CD14-positive monocyte (primary cell): ENCODE results near the gene LIN54. TPM values are rescaled to one million over a fixed set of nuclear protein-coding genes. Genes with fewer than 3 reads are reported as not detected.

ENCODE experiments used
- DNase-seq, 3 donors: peaks; one replicate each; pipeline ENCODE4 v3.0.0-alpha.2; 2011 to 2022
- H2AFZ ChIP-seq: 2 replicates; pipeline ENCODE4 v1.6.0; 2012; ENCODE audit warnings: mild to moderate bottlenecking, low read depth, low read length, inconsistent platforms; ENCODE audit not compliant: insufficient read depth, poor library complexity, severe bottlenecking
- H3K27ac ChIP-seq, 2 donors: 1 replicate in 1 of 2; 2 replicates in 1 of 2; pipeline ENCODE4 v1.5.1; 2012 to 2013; ENCODE audit warnings: low read length in 2 of 2, control low read depth in 1 of 2, inconsistent platforms in 1 of 2, low read depth in 1 of 2, mild to moderate bottlenecking in 1 of 2
- H3K27me3 ChIP-seq, 2 donors: one replicate each; pipeline versions ENCODE4 v1.6.0 to v1.6.1; 2011 to 2013; ENCODE audit warnings: low read length in 2 of 2; ENCODE audit not compliant: control insufficient read depth in 2 of 2, insufficient read depth in 2 of 2
- H3K36me3 ChIP-seq, 2 donors: replicated peaks in 1 of 2; 1 replicate in 1 of 2; 2 replicates in 1 of 2; pipeline versions ENCODE4 v1.5.1 to v1.6.1; 2012 to 2013; ENCODE audit warnings: low read length in 2 of 2, control low read depth in 1 of 2, inconsistent platforms in 1 of 2, mild to moderate bottlenecking in 1 of 2; ENCODE audit not compliant: insufficient read depth in 2 of 2, control insufficient read depth in 1 of 2
- H3K4me1 ChIP-seq, 2 donors: 1 replicate in 1 of 2; 2 replicates in 1 of 2; pipeline versions ENCODE4 v1.5.1 to v1.6.1; 2012 to 2013; ENCODE audit warnings: low read length in 2 of 2, control low read depth in 1 of 2, inconsistent platforms in 1 of 2, mild to moderate bottlenecking in 1 of 2, moderate library complexity in 1 of 2; ENCODE audit not compliant: insufficient read depth in 2 of 2, control insufficient read depth in 1 of 2
- H3K4me2 ChIP-seq: replicated peaks from 2 replicates; pipeline ENCODE3; 2012; ENCODE audit warnings: low read length, moderate library complexity, mild to moderate bottlenecking; ENCODE audit not compliant: poor library complexity, severe bottlenecking; ENCODE audit errors: extremely low read depth
- H3K4me3 ChIP-seq, 3 experiments: fragments of 200-600 bp in 1 of 3; sonication (generic) in 1 of 3; replicated peaks in 1 of 3; 1 replicate in 2 of 3; 2 replicates in 1 of 3; pipeline ENCODE4 v1.5.1; 2011 to 2013; ENCODE audit warnings: low read length in 3 of 3, mild to moderate bottlenecking in 3 of 3, control low read depth in 2 of 3, low read depth in 2 of 3, inconsistent platforms in 1 of 3, moderate library complexity in 1 of 3
- H3K79me2 ChIP-seq: 2 replicates; pipeline ENCODE4 v1.6.0; 2012; ENCODE audit warnings: mild to moderate bottlenecking, control low read depth, inconsistent platforms, low read length, moderate library complexity; ENCODE audit not compliant: insufficient read depth
- H3K9ac ChIP-seq: 2 replicates; pipeline ENCODE4 v1.6.0; 2017; ENCODE audit warnings: low read length, mild to moderate bottlenecking; ENCODE audit not compliant: insufficient read depth, poor library complexity, severe bottlenecking
- H3K9me3 ChIP-seq, 2 donors: replicated peaks in 1 of 2; 1 replicate in 1 of 2; 2 replicates in 1 of 2; pipeline versions ENCODE4 v1.5.1 to v1.6.1; 2012 to 2013; ENCODE audit warnings: low read length in 2 of 2, control low read depth in 1 of 2; ENCODE audit not compliant: control insufficient read depth in 1 of 2, insufficient read depth in 1 of 2
- H4K20me1 ChIP-seq: 2 replicates; pipeline ENCODE4 v1.6.0; 2012; ENCODE audit warnings: mild to moderate bottlenecking, low read length, control low read depth, moderate library complexity; ENCODE audit not compliant: insufficient read depth
- H3K27ac Mint-ChIP-seq, 7 donors: one replicate each; pipeline ENCODE4 v1.8.0; 2020; ENCODE audit warnings: mild to moderate bottlenecking in 7 of 7, mixed read lengths in 7 of 7, moderate library complexity in 6 of 7, inconsistent platforms in 2 of 7
- H3K27me3 Mint-ChIP-seq, 3 donors: one replicate each; pipeline ENCODE4 v1.8.0; 2021 to 2022; ENCODE audit warnings: low read depth in 3 of 3, mild to moderate bottlenecking in 3 of 3, mixed read lengths in 3 of 3, moderate library complexity in 3 of 3, inconsistent platforms in 1 of 3
- H3K36me3 Mint-ChIP-seq, 2 donors: one replicate each; pipeline ENCODE4 v1.8.0; 2020; ENCODE audit warnings: mixed read lengths in 2 of 2, inconsistent platforms in 1 of 2, mild to moderate bottlenecking in 1 of 2
- H3K4me1 Mint-ChIP-seq: one replicate; pipeline ENCODE4 v1.8.0; 2020; ENCODE audit warnings: mild to moderate bottlenecking, mixed read lengths
- H3K4me3 Mint-ChIP-seq, 2 donors: one replicate each; pipeline ENCODE4 v1.8.0; 2020; ENCODE audit warnings: mild to moderate bottlenecking in 2 of 2, mixed read lengths in 2 of 2, moderate library complexity in 1 of 2
- H3K9me3 Mint-ChIP-seq, 7 donors: one replicate each; pipeline ENCODE4 v1.8.0; 2020 to 2022; ENCODE audit warnings: mixed read lengths in 7 of 7, mild to moderate bottlenecking in 6 of 7, moderate library complexity in 6 of 7, inconsistent platforms in 2 of 7
- WGBS: methylation state at CpG from one replicate; pipeline ENCODE4 v1.1.5; 2013; ENCODE audit warnings: missing lambda C conversion rate; ENCODE audit not compliant: insufficient coverage; 5-methylcytosine and 5-hydroxymethylcytosine counted together
- intact Hi-C, 2 donors: fragments of 100-400 bp; cut with micrococcal nuclease; formaldehyde crosslinking; loops; one replicate each; pipeline versions ENCODE4 v1.15.0 to v1.15.1; 2023
- polyA plus RNA-seq, 3 donors: library from polyadenylated mRNA; depleted of rRNA in 1 of 3; unstranded in 2 of 3; stranded (reverse) in 1 of 3; fragments of 300-500 nt in 2 of 3; fragments of >200 nt in 1 of 3; fragmentation: Illumina TruSeq in 2 of 3; gene quantifications; 1 replicate in 2 of 3; 2 replicates in 1 of 3; pipeline ENCODE4 v1.2.3, GENCODE V29; 2012 to 2021
- TF ChIP-seq, protein P1 (sequence below): fragments of 200-600 bp; IDR thresholded peaks from one replicate; pipeline ENCODE4 v1.8.0; 2022; ENCODE audit warnings: antibody characterized with exemption, mild to moderate bottlenecking

LIN54 gene
- polyA plus RNA-seq, 3 donors, result 2.9 to 6.4 (median 3.7) TPM

GRCh38 chr4:82965763-82966162, 44.9 kb downstream of the LIN54 start:
- Mint-ChIP-seq H3K36me3 (peaks cover 73 to 85% of the 10 kb centered on the region in 2 donors), H3K4me3 (no peak overlapping the region), H3K27ac (peak overlapping the region in 2 of 7 donors; percentile 11 to 42), H3K9me3 (peaks cover 0 to 3% (median 0%) of the 10 kb centered on the region in 7 donors), H3K27me3 (no peaks in the 10 kb centered on the region), H3K4me1 (peaks cover 6% of the 10 kb centered on the region)
- TF ChIP-seq, protein P1, sequence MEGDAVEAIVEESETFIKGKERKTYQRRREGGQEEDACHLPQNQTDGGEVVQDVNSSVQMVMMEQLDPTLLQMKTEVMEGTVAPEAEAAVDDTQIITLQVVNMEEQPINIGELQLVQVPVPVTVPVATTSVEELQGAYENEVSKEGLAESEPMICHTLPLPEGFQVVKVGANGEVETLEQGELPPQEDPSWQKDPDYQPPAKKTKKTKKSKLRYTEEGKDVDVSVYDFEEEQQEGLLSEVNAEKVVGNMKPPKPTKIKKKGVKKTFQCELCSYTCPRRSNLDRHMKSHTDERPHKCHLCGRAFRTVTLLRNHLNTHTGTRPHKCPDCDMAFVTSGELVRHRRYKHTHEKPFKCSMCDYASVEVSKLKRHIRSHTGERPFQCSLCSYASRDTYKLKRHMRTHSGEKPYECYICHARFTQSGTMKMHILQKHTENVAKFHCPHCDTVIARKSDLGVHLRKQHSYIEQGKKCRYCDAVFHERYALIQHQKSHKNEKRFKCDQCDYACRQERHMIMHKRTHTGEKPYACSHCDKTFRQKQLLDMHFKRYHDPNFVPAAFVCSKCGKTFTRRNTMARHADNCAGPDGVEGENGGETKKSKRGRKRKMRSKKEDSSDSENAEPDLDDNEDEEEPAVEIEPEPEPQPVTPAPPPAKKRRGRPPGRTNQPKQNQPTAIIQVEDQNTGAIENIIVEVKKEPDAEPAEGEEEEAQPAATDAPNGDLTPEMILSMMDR, result no peak
- H3K4me1 ChIP-seq, result no peaks in the 10 kb centered on the region
- peaks cover 40 to 89% of the 10 kb centered on the region in 2 donors for H3K36me3 ChIP-seq
- H3K4me3 ChIP-seq, result no peak overlapping the region
- H3K9ac ChIP-seq, result no peak overlapping the region
- intact Hi-C loops, result no loop called here
- no peaks in the 10 kb centered on the region for H3K27me3 ChIP-seq
- H3K79me2 ChIP-seq, result peaks cover 5% of the 10 kb centered on the region
- H3K9me3 ChIP-seq, result no peaks in the 10 kb centered on the region
- H2AFZ ChIP-seq, result no peak overlapping the region
- H4K20me1 ChIP-seq, result no peaks in the 10 kb centered on the region
- WGBS, result 100% methylated on average over 1 of the region's 2 CpGs
- no peak for DNase-seq
- H3K4me2 ChIP-seq, result no peak overlapping the region
- H3K27ac ChIP-seq, result no peak overlapping the region

GRCh38 chr4:82957045-82957444, 53.6 kb downstream of the LIN54 start:
- H2AFZ ChIP-seq, result no peak overlapping the region
- intact Hi-C loops, result no loop called here
- H3K79me2 ChIP-seq, result peaks cover 11% of the 10 kb centered on the region
- peaks cover 20 to 29% of the 10 kb centered on the region in 2 donors for H3K36me3 ChIP-seq
- Mint-ChIP-seq H3K27ac (peak overlapping the region in 6 of 7 donors; percentile 0 to 66 (median 41)), H3K36me3 (peaks cover 23 to 42% of the 10 kb centered on the region in 2 donors), H3K4me1 (peaks cover 22% of the 10 kb centered on the region), H3K9me3 (peaks cover 0 to 3% (median 0%) of the 10 kb centered on the region in 7 donors), H3K27me3 (no peaks in the 10 kb centered on the region), H3K4me3 (no peak overlapping the region)
- 63% methylated on average over 1 of the region's 1 CpG for WGBS
- H4K20me1 ChIP-seq, result no peaks in the 10 kb centered on the region
- no peak overlapping the region for H3K9ac ChIP-seq
- H3K27me3 ChIP-seq, result no peaks in the 10 kb centered on the region
- H3K9me3 ChIP-seq, result no peaks in the 10 kb centered on the region
- no peak overlapping the region for H3K4me3 ChIP-seq
- peak overlapping the region in 1 of 2 donors; percentile 64 for H3K27ac ChIP-seq
- H3K4me2 ChIP-seq, result no peak overlapping the region
- peak in 2 of 3 donors; percentile 4 to 9 for DNase-seq
- TF ChIP-seq, protein P1, result no peak
- peaks cover 3 to 9% of the 10 kb centered on the region in 2 donors for H3K4me1 ChIP-seq
